AG20443 (cell line): Measurements from ENCODE around the gene EMID1.

Experiments
- DNase-seq: peaks from one replicate; pipeline ENCODE4 v3.0.0; 2012; ENCODE audit warnings: low spot score, mixed read lengths

The EMID1 gene

DNA sequence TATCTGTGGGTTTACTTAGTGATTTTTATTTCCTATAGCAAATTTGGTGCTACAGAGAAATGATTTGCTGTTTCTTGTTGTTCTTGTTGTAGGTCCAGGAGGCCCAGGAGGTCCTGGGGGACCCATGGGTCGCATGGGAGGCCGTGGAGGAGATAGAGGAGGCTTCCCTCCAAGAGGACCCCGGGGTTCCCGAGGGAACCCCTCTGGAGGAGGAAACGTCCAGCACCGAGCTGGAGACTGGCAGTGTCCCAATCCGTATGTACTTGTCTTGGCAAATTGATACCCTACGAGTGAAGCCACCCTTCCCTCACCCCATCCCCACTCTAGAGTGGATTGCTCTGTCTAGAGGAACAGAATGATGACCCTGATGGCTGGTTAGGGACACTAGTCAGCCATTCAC, 92.9 kb downstream of the EMID1 start:
- no peak for DNase-seq

- no peak for DNase-seq
Measured at GRCh38 chr22:29299136-29299900, 93.6 kb downstream of the EMID1 start.

DNA sequence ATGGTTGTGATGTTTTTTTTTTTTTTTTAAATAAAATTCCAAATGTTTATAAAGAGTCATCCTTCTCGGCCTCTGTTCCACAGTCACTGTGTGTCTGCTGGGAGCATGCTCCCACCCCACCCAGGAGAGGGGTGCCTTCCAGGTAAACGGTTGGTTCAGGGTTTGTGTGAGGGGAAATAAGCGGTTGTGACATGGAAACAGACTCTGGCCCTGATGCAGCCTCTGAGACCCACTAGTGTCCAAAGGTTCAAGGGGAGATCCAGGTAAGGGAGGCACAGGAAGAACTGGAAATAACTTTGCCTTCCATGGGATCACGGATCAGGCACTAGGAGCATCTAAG, 94.7 kb downstream of the EMID1 start:
- DNase-seq = no peak

- no peak for DNase-seq
Measured at GRCh38 chr22:29300807-29301601, 95.3 kb downstream of the EMID1 start.

DNA sequence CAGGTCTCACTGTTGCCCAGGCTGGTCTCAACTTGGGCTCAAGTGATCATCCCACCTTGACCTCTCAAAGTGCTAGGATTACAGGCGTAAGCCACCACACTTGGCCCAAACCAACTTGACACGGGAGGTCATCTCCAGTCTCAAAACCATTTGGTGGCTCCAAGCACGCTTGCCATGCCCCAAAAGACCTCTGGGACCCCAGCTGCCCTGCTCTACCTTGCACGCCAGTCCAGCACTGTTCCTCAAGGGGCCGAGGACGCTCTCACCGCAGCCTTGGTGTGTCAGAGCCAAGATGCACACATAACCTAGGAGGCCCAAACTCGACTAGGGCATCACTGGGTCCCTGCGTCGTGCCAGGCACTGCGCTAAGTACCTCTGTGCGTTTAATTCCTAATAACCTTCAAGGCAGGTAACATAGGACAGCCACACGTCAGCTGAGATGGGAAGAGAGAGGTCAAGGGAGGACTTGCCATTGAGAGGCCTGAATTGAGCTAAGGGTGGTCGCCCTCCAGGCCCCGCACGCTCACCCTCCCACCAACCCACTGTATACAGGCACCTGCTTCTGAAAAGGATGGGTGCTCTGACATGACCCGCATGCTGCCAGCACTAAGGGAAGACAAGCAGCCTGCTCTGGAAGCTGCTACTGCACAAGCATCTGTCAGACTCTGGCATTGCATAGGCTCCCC, 96.2 kb downstream of the EMID1 start:
- DNase-seq = no peak

GRCh38 chr22:29302402-29302680, 96.6 kb downstream of the EMID1 start:
- no peak for DNase-seq

- DNase-seq = no peak
Measured at GRCh38 chr22:29302681-29303465, 97.2 kb downstream of the EMID1 start.

- DNase-seq = no peak
Measured at GRCh38 chr22:29305836-29306174, 100.1 kb downstream of the EMID1 start.

DNA sequence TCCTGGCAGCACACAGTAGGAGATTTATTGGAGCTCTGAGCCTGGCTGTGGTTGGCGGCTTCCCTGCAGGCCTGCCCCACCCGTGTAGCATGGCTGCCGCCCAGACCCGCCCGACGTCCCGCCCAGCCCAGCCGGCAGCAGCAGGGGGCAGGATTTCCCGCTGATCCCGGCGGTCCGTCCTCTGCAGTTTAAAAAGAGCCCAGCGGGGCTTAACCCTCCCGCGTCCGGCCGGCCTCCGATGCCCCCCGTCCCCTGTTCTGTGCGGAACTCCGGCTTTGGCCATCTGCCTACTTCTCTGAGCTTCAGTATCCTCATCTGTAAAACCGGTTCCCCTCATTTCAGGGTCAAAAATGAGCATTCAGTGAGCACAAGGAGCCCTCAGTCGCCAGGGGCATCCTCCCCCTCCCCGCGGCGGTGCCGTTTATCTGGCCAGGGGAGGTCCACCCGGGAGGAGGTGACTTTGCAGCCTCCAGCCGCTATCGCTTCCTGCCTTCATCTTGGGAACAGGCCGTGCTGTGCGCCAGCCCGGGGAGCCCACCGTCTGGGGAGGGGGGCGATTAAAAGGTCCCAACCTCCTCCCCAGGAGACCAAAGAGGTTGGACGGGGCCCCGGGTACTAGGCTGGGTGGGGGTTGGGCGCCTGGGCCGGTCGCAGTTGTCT, 100.6 kb downstream of the EMID1 start, which contains the start of gene GAS2L1:
TSS of gene GAS2L1 (plus strand) at position 476 of the 660 bp plus-strand sequence. CDS start 1,456 bp downstream, outside the sequence.
- DNase-seq = peak; percentile 97

GRCh38 chr22:29306835-29307595, 101.3 kb downstream of the EMID1 start:
- DNase-seq = peak; percentile 92

- no peak for DNase-seq
Measured at GRCh38 chr22:29307596-29308147, 102.0 kb downstream of the EMID1 start.

DNA sequence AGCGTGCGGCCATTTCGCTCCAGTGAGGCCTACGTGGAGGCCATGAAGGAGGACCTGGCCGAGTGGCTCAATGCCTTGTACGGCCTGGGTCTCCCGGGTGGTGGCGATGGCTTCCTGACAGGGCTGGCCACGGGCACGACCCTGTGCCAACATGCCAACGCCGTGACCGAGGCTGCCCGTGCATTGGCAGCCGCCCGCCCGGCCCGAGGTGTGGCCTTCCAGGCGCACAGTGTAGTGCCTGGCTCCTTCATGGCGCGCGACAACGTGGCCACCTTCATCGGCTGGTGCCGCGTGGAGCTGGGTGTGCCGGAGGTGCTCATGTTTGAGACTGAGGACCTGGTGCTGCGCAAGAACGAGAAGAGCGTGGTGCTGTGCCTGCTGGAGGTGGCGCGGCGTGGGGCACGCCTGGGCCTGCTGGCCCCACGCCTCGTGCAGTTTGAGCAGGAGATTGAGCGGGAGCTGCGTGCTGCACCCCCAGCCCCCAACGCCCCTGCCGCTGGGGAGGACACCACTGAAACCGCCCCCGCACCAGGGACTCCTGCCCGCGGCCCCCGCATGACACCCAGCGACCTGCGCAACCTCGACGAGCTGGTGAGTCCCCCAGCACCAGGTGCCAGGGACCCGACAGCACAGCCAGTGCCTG, 102.6 kb downstream of the EMID1 start:
- DNase-seq = no peak

DNA sequence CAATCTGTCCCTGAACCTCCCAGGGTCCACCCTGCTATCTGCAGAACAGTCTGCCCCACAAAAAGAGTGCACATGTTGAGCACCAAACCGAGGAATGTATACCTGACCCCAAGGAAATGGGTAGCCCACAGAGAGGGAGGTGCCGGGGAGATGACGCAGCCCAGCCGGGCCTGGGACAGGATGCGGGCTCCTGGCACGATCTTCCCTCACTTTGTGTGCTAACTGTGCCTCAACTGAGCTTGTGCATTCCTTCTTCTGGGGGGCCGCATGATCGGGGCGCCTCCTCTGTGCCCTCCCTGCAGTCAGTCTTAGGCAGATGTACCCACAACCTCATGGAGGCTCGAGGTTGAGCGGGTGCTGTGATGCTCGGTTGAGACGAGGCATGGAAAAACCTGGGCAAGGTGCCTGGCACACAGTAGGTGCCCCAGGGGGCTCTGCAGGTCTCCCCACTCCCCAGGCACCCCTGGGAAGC, 103.1 kb downstream of the EMID1 start:
- DNase-seq = peak; percentile 71
